GM18951 (cell line): ENCODE data around the gene SORCS1.

Experiments used
- POLR2A ChIP-seq: IDR thresholded peaks from 4 replicates; pipeline ENCODE4 v1.6.1; 2011; ENCODE audit warnings: mild to moderate bottlenecking; ENCODE audit not compliant: insufficient read length, insufficient read depth; ENCODE audit errors: extremely low read depth
- in situ Hi-C: fragments of 300-500 bp; cut with MboI; formaldehyde crosslinking; loops from one replicate; pipeline ENCODE4 v1.12.0; 2022; ENCODE audit warnings: low sequenced_read_pairs, mixed read lengths, inconsistent platforms; ENCODE audit not compliant: unreplicated experiment

Gene SORCS1

GRCh38 chr10:106609470-106610266, 554.8 kb downstream of the SORCS1 start:
- no peak for TF ChIP-seq POLR2A
- in situ Hi-C loops = no loop called here

- in situ Hi-C loops = no loop called here
- no peak for TF ChIP-seq POLR2A
Measured at GRCh38 chr10:106608066-106608465, 556.4 kb downstream of the SORCS1 start.

- no peak for TF ChIP-seq POLR2A
- in situ Hi-C loops = no loop called here
Measured at GRCh38 chr10:106595281-106595680, 569.2 kb downstream of the SORCS1 start.

- in situ Hi-C loops = no loop called here
- TF ChIP-seq POLR2A = no peak
Measured at GRCh38 chr10:106593876-106594275, 570.6 kb downstream of the SORCS1 start.

- in situ Hi-C loops = no loop called here
- no peak for TF ChIP-seq POLR2A
Measured at GRCh38 chr10:106592396-106592795, 572.1 kb downstream of the SORCS1 start.

GRCh38 chr10:106582291-106582690, 582.2 kb downstream of the SORCS1 start:
- in situ Hi-C loops = no loop called here
- TF ChIP-seq POLR2A = no peak

GRCh38 chr10:106577756-106578155, 586.8 kb downstream of the SORCS1 start:
- in situ Hi-C loops = no loop called here
- no peak for TF ChIP-seq POLR2A

GRCh38 chr10:106577266-106577665, 587.2 kb downstream of the SORCS1 start:
- in situ Hi-C loops = no loop called here
- TF ChIP-seq POLR2A = no peak

GRCh38 chr10:106576534-106576933, 588.0 kb downstream of the SORCS1 start:
- no peak for TF ChIP-seq POLR2A
- in situ Hi-C loops = no loop called here

GRCh38 chr10:106573106-106573505, 591.4 kb downstream of the SORCS1 start:
- no peak for TF ChIP-seq POLR2A
- in situ Hi-C loops = no loop called here

- in situ Hi-C loops = no loop called here
Measured at GRCh38 chr10:106571192-106571946, 593.1 kb downstream of the SORCS1 start.

GRCh38 chr10:106570268-106570667, 594.2 kb downstream of the SORCS1 start:
- in situ Hi-C loops = no loop called here
- TF ChIP-seq POLR2A = no peak

More at GRCh38 chr10:106571192-106571946, 593.1 kb downstream of the SORCS1 start:
- no peak for TF ChIP-seq POLR2A

- no peak for TF ChIP-seq POLR2A
- in situ Hi-C loops = no loop called here
Measured at GRCh38 chr10:106567629-106568028, 596.9 kb downstream of the SORCS1 start.

GRCh38 chr10:106566873-106567272, 597.6 kb downstream of the SORCS1 start:
- in situ Hi-C loops = no loop called here
- TF ChIP-seq POLR2A = no peak
